GM12873 (cell line): ENCODE measurements around the gene IFNA2.

Source experiments
- CTCF ChIP-seq: IDR thresholded peaks from 2 replicates; pipeline ENCODE4 v1.5.1; 2012; ENCODE audit warnings: low read depth, mild to moderate bottlenecking, moderate library complexity, low read length, control low read depth; ENCODE audit not compliant: insufficient read depth; ENCODE audit errors: missing control alignments

IFNA2 gene

DNA sequence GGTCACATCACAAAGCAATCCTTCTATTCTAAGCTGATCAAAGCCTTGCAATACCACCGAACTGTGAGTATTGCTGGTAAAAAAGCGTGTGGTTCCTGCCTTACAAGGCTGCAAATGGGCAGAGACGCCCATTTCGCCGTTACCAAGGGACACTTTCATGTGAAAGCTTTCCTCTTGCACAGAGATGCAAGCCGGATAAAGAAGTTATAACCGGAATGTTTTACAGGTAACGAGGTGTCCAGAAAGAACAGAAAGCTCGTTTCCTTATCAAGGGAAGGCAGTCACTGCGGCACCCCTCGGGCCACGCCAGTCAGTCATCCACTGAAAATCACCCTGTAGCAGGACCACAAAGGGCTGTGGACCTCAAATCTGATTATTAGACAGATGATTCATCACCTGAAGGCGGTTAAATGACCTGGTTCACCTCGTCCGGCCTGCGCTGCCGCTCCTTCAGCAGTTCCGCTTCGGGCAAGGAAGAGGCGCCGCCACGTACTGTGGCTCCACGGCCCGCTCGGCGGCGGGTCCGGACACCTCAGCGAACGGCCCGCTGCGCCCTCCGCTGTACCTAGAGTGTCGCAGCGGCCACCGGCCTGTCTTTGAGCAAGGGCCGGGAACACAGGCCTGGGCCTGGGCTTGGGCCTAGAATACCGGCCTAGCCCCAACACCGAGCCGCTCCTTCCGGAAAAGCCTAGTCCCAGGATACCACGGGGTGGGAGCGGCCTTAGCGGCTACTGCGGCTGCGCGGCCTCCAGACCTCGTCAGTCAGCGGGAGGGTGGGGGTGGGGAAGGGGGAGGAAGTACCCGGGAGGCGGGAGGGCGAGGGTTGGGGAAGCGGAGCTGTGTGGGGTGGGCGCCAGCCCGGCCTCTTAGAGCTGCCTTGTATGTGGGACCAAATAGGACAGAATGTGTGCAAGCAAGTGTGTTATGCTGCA is 50.2 kb downstream of the IFNA2 start, which contains the start of gene KLHL9:
Gene KLHL9 (minus strand): TSS at position 704 of the 932 bp plus-strand sequence. CDS start 545 bp downstream, at position 159.
- no peak for TF ChIP-seq CTCF
